Gastroesophageal sphincter (tissue), 3 donors: Measurements from ENCODE around the gene GNPTAB.
"Not testable (repeated sequence)": the region's sequence is repeated elsewhere in the genome, so short reads cannot be mapped to it uniquely, and the experiment has no call there.

Source experiments
- EP300 ChIP-seq: sonication (generic); formaldehyde crosslinking; IDR thresholded peaks from one replicate; pipeline ENCODE4 v1.6.1; 2017; ENCODE audit warnings: antibody characterized with exemption, mild to moderate bottlenecking
- POLR2A ChIP-seq, 2 donors: fragments of 450-650 bp; IDR thresholded peaks; one replicate each; pipeline ENCODE4 v1.6.1; 2017; ENCODE audit warnings: antibody characterized with exemption in 2 of 2, mild to moderate bottlenecking in 2 of 2, moderate library complexity in 1 of 2
- POLR2AphosphoS5 ChIP-seq: sonication (generic); formaldehyde crosslinking; IDR thresholded peaks from one replicate; pipeline ENCODE4 v1.6.1; 2017; ENCODE audit warnings: antibody characterized with exemption
- TF ChIP-seq, protein P1 (sequence below), 4 experiments: fragments of 200-600 bp in 2 of 4; fragments of 450-650 bp in 2 of 4; sonication (generic) in 1 of 4; IDR thresholded peaks; one replicate each; pipeline ENCODE4 v1.5.1; 2017 to 2019; ENCODE audit warnings: antibody characterized with exemption in 4 of 4, mild to moderate bottlenecking in 2 of 4, moderate library complexity in 2 of 4

DNA sequence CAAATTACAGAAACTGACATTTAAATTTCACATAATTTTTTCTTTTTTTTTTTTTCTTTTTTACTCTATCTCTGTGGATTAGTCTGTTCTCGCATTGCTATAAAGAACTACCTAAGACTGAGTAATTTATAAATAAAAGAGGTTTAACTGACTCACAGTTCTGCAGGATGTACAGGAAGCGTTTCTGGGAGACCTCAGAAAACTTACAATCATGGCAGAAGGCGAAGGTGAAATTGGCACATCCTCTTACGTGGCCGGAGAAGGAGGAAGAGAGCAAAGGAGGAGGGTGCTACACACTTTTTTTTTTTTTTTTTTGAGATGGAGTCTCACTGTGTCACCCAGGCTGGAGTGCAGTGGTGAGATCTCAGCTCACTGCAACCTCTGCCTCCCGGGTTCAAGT is 19.4 kb downstream of the GNPTAB start:
- TF ChIP-seq, protein P1, sequence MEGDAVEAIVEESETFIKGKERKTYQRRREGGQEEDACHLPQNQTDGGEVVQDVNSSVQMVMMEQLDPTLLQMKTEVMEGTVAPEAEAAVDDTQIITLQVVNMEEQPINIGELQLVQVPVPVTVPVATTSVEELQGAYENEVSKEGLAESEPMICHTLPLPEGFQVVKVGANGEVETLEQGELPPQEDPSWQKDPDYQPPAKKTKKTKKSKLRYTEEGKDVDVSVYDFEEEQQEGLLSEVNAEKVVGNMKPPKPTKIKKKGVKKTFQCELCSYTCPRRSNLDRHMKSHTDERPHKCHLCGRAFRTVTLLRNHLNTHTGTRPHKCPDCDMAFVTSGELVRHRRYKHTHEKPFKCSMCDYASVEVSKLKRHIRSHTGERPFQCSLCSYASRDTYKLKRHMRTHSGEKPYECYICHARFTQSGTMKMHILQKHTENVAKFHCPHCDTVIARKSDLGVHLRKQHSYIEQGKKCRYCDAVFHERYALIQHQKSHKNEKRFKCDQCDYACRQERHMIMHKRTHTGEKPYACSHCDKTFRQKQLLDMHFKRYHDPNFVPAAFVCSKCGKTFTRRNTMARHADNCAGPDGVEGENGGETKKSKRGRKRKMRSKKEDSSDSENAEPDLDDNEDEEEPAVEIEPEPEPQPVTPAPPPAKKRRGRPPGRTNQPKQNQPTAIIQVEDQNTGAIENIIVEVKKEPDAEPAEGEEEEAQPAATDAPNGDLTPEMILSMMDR (IDR thresholded peaks at IDR 0.05): not testable (repeated sequence)
- not testable (repeated sequence) for TF ChIP-seq POLR2A (IDR thresholded peaks at IDR 0.05); EP300; POLR2AphosphoS5
